HCT116 (cell line): ENCODE results near the gene PIP4K2A. TPM values are rescaled to one million over a fixed set of nuclear protein-coding genes. Genes with fewer than 3 reads are reported as not detected.

Source experiments
- ATAC-seq: fragments of 200-7000 bp; cut with Tn5 transposase; 2 replicates; pipeline ENCODE4 v1.9.1; 2020; ENCODE audit warnings: mild to moderate bottlenecking, moderate library complexity
- BruUV-seq: library from RNA; stranded (reverse); fragments of 400-500 nt; replicated peaks from 2 replicates; lab custom pipeline; 2021; lab: Mats Ljungman, UMichigan
- CTCF ChIA-PET: fragments of 300-600 bp; sonication (Branson Sonifier 250); formaldehyde crosslinking; loops from one replicate; lab custom pipeline; 2021; ENCODE audit warnings: antibody characterized with exemption; lab: Charles Lee
- POLR2A ChIA-PET: fragments of 300-600, 350-600 bp; sonication (Branson Sonifier 250); formaldehyde crosslinking; loops from one replicate; lab custom pipeline; 2021; ENCODE audit warnings: antibody characterized with exemption; lab: Charles Lee
- RAD21 ChIA-PET, 2 experiments: fragments of 300-600 bp; sonication (Branson Sonifier 250); formaldehyde crosslinking; loops; one replicate each; lab custom pipeline; 2023; ENCODE audit warnings: low total read pairs in 2 of 2; ENCODE audit not compliant: uncharacterized antibody in 2 of 2, unreplicated experiment in 2 of 2, low non-redundant PET in 1 of 2; lab: Charles Lee
- DNase-seq: peaks from one replicate; pipeline ENCODE4 v3.0.0-alpha.2; 2010; ENCODE audit warnings: low read depth, low spot score
- H2AFZ ChIP-seq: fragments of 200-600 bp; shearing (Covaris generic), sonication (generic); 2 replicates; pipeline ENCODE4 v1.6.1; 2017; ENCODE audit warnings: low read depth, mixed run types, mixed read lengths, antibody characterized with exemption, low read length; ENCODE audit not compliant: poor library complexity, severe bottlenecking
- H3K27ac ChIP-seq: 2 replicates; pipeline ENCODE4 v1.5.1; 2012; ENCODE audit warnings: low read depth, low read length
- H3K27me3 ChIP-seq: fragments of 200-600 bp; sonication (generic); 2 replicates; pipeline ENCODE4 v1.6.1; 2016; ENCODE audit warnings: mixed run types, low read length, mixed read lengths; ENCODE audit not compliant: insufficient read depth
- H3K36me3 ChIP-seq, 2 experiments: fragments of 200-500 bp in 1 of 2; fragments of 200-600 bp in 1 of 2; sonication (Bioruptor generic) in 1 of 2; sonication (generic) in 1 of 2; 2 replicates each; pipeline versions ENCODE4 v1.5.1 to v1.6.1; 2014 to 2016; ENCODE audit warnings: low read length in 2 of 2, inconsistent platforms in 1 of 2, mixed read lengths in 1 of 2, mixed run types in 1 of 2; ENCODE audit not compliant: insufficient read depth in 2 of 2, control insufficient read depth in 1 of 2
- H3K4me1 ChIP-seq, 2 experiments: fragments of 200-600 bp in 1 of 2; sonication (generic) in 1 of 2; 2 replicates each; pipeline versions ENCODE4 v1.5.1 to v1.6.1; 2012 to 2017; ENCODE audit warnings: low read length in 2 of 2, inconsistent platforms in 1 of 2, mild to moderate bottlenecking in 1 of 2, mixed read lengths in 1 of 2, mixed run types in 1 of 2, moderate library complexity in 1 of 2; ENCODE audit not compliant: insufficient read depth in 2 of 2, control insufficient read depth in 1 of 2
- H3K4me2 ChIP-seq: fragments of 200-600 bp; sonication (generic); 2 replicates; pipeline ENCODE4 v1.6.1; 2017; ENCODE audit warnings: mixed run types, low read length, mixed read lengths
- H3K4me3 ChIP-seq, 2 experiments: fragments of 200-600 bp in 1 of 2; sonication (generic) in 1 of 2; replicated peaks in 1 of 2; 2 replicates each; pipeline ENCODE4 v1.5.1; 2011 to 2016; ENCODE audit warnings: low read length in 2 of 2, control low read depth in 1 of 2, low read depth in 1 of 2, mild to moderate bottlenecking in 1 of 2, mixed read lengths in 1 of 2, mixed run types in 1 of 2
- H3K79me2 ChIP-seq: fragments of 200-600 bp; sonication (generic); 2 replicates; pipeline ENCODE4 v1.6.1; 2017; ENCODE audit warnings: mild to moderate bottlenecking, mixed run types, low read length, moderate library complexity, mixed read lengths; ENCODE audit not compliant: insufficient read depth
- H3K9ac ChIP-seq: fragments of 200-600 bp; sonication (generic); 2 replicates; pipeline ENCODE4 v1.6.1; 2016; ENCODE audit warnings: low read length, mixed read lengths
- H3K9me2 ChIP-seq: fragments of 200-600 bp; sonication (generic), shearing (Covaris generic); 2 replicates; pipeline ENCODE4 v1.6.1; 2017; ENCODE audit warnings: mixed run types, mild to moderate bottlenecking, moderate library complexity; ENCODE audit not compliant: insufficient read depth
- H3K9me3 ChIP-seq, 2 experiments: fragments of 200-500 bp in 1 of 2; fragments of 200-600 bp in 1 of 2; sonication (Bioruptor generic) in 1 of 2; sonication (generic) in 1 of 2; 2 replicates each; pipeline ENCODE4 v1.6.1; 2014 to 2017; ENCODE audit warnings: low read length in 2 of 2, mixed read lengths in 2 of 2, inconsistent platforms in 1 of 2, low read depth in 1 of 2, mild to moderate bottlenecking in 1 of 2, mixed run types in 1 of 2, moderate library complexity in 1 of 2; ENCODE audit not compliant: control insufficient read depth in 1 of 2, insufficient read depth in 1 of 2
- H4K20me1 ChIP-seq: fragments of 200-600 bp; sonication (generic), shearing (Covaris generic); 2 replicates; pipeline ENCODE4 v1.6.1; 2017; ENCODE audit warnings: mixed run types, mild to moderate bottlenecking, moderate library complexity; ENCODE audit not compliant: insufficient read depth
- CBX3 ChIP-seq: IDR thresholded peaks from 2 replicates; pipeline ENCODE4 v1.6.1; 2012; ENCODE audit warnings: low read depth
- CEBPB ChIP-seq: IDR thresholded peaks from 2 replicates; pipeline ENCODE4 v1.6.1; 2012; ENCODE audit warnings: low read depth
- EGR1 ChIP-seq: IDR thresholded peaks from 2 replicates; pipeline ENCODE4 v1.6.1; 2012; ENCODE audit warnings: low read depth
- ELF1 ChIP-seq: IDR thresholded peaks from 2 replicates; pipeline ENCODE4 v1.6.1; 2012; ENCODE audit warnings: low read depth, borderline replicate concordance
- EZH2 ChIP-seq: fragments of 200-600 bp; sonication (generic); IDR thresholded peaks from 2 replicates; pipeline ENCODE4 v1.6.1; 2017; ENCODE audit warnings: antibody characterized with exemption, mixed run types
- EZH2phosphoT487 ChIP-seq: fragments of 200-600 bp; IDR thresholded peaks from 2 replicates; pipeline ENCODE4 v1.6.1; 2018; ENCODE audit warnings: antibody characterized with exemption, borderline replicate concordance
- FOSL1 ChIP-seq: IDR thresholded peaks from 2 replicates; pipeline ENCODE4 v1.6.1; 2012; ENCODE audit warnings: low read depth
- JUND ChIP-seq: IDR thresholded peaks from 2 replicates; pipeline ENCODE4 v1.6.1; 2012
- RAD21 ChIP-seq: IDR thresholded peaks from 2 replicates; pipeline ENCODE4 v1.6.1; 2012; ENCODE audit warnings: low read depth, mild to moderate bottlenecking
- SIN3A ChIP-seq: IDR thresholded peaks from 2 replicates; pipeline ENCODE4 v1.6.1; 2012; ENCODE audit warnings: low read depth
- SP1 ChIP-seq: IDR thresholded peaks from 2 replicates; pipeline ENCODE4 v1.6.1; 2012; ENCODE audit warnings: low read depth
- SRF ChIP-seq: IDR thresholded peaks from 2 replicates; pipeline ENCODE4 v1.6.1; 2012; ENCODE audit warnings: low read depth
- TCF7L2 ChIP-seq: IDR thresholded peaks from 2 replicates; pipeline ENCODE4 v1.7.0; 2011; ENCODE audit warnings: borderline replicate concordance, inconsistent platforms; ENCODE audit not compliant: insufficient read depth, insufficient read length; ENCODE audit errors: extremely low read depth
- YY1 ChIP-seq: IDR thresholded peaks from 2 replicates; pipeline ENCODE4 v1.6.1; 2011; ENCODE audit warnings: low read length, low read depth, moderate library complexity, mild to moderate bottlenecking; ENCODE audit not compliant: insufficient replicate concordance; ENCODE audit errors: extremely low read depth
- ZFX ChIP-seq: fragments of 450-650 bp; IDR thresholded peaks from 2 replicates; pipeline ENCODE4 v1.6.1; 2017
- ZNF274 ChIP-seq: fragments of 200-500 bp; sonication (Bioruptor generic); IDR thresholded peaks from 2 replicates; pipeline ENCODE4 v1.6.1; 2014; ENCODE audit warnings: mild to moderate bottlenecking, low read depth, low read length, inconsistent platforms
- intact Hi-C: fragments of 100-400 bp; cut with micrococcal nuclease; formaldehyde crosslinking; loops from 2 replicates; pipeline ENCODE4 v1.10.0; 2022
- total RNA-seq: library from RNA; stranded (reverse); gene quantifications from one replicate; pipeline ENCODE4 v1.2.1, GENCODE V29; 2021; ENCODE audit not compliant: unreplicated experiment
- TF ChIP-seq, protein P1 (sequence below): IDR thresholded peaks from 2 replicates; pipeline ENCODE4 v1.6.1; 2011; ENCODE audit warnings: mild to moderate bottlenecking, low read length, moderate library complexity; ENCODE audit not compliant: insufficient replicate concordance; ENCODE audit errors: extremely low read depth
- TF ChIP-seq, protein P2 (sequence below): IDR thresholded peaks from 2 replicates; pipeline ENCODE4 v1.6.1; 2012

The PIP4K2A gene
- total RNA-seq, 1 experiment from 2014 or later, result 41.9 TPM

DNA sequence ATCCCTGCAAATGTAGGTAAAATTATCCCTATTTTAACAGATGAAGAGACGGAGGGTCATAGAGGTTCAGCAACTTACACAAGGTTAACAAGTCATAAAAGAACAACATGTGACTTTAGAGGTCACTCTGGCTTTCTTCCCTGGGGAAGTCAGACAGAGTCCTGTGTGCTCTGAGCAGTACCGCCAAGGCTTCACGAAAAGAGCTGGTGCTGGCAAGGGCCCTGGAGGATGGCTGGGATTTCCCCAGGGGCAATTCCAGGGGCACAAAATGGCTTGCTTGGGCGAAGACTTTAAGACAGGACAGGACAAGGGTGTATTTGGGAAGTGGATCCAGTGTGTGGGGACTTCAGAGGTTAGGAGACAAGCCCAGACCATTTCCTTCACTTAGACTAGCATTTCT lies 144.1 kb downstream of the PIP4K2A start:
- ChIA-PET RAD21 (no interaction called here), POLR2A (no interaction called here), CTCF (no interaction called here)
- no TSS peak for BruUV-seq
- DNase-seq (no peak), ATAC-seq (no peak)
- peaks cover 11 to 24% of the 10 kb centered on the region in 2 experiments; a peak in 2 of 4 replicates for H3K36me3 ChIP-seq
- peaks cover 18% of the 10 kb centered on the region for H3K79me2 ChIP-seq
- no peaks in the 10 kb centered on the region for H3K9me2 ChIP-seq
- no peak overlapping the region for H3K9ac ChIP-seq
- TF ChIP-seq SP1, result no peak
- TF ChIP-seq SIN3A, result no peak
- no peak for TF ChIP-seq JUND
- no peak for TF ChIP-seq FOSL1
- no peak for TF ChIP-seq ELF1
- no peak for TF ChIP-seq YY1
- no peak for TF ChIP-seq CBX3
- no peaks in the 10 kb centered on the region for H3K4me1 ChIP-seq
- H3K9me3 ChIP-seq, result no peaks in the 10 kb centered on the region
- H3K27ac ChIP-seq, result no peak overlapping the region
- H3K4me2 ChIP-seq, result no peak overlapping the region
- H4K20me1 ChIP-seq, result no peaks in the 10 kb centered on the region
- intact Hi-C loops, result no loop called here
- no peaks in the 10 kb centered on the region for H3K27me3 ChIP-seq
- H3K4me3 ChIP-seq, result no peak overlapping the region
- no peak overlapping the region for H2AFZ ChIP-seq

DNA sequence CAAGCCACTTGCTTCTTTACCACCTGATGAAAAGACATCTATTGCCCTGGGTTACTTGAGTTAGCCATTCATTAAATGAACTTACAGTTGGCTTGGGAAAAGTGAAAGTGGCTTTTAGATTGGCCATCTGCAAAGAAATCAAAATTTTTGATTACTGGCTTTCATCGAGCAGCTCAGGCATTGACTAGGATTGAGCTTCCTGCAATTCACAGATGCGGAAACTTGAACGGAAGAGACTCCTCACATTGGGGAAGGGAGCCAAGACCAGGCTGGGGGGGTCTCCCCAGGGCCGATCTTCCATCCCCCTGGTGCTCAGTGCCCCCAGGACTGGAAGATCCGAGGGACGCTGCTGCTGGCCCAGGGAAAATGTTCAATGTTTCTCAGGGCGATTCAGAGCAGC lies 145.4 kb downstream of the PIP4K2A start:
- Histone ChIP-seq H2AFZ (no peak overlapping the region), H3K9me3 (no peaks in the 10 kb centered on the region), H3K9ac (no peak overlapping the region), H3K36me3 (peaks cover 11 to 27% of the 10 kb centered on the region in 2 experiments; a peak in 2 of 4 replicates), H4K20me1 (no peaks in the 10 kb centered on the region), H3K4me2 (no peak overlapping the region), H3K79me2 (peaks cover 18% of the 10 kb centered on the region; the same call in 1 of the 2 replicates), H3K4me3 (no peak overlapping the region), H3K27me3 (no peaks in the 10 kb centered on the region), H3K4me1 (no peaks in the 10 kb centered on the region), H3K27ac (no peak overlapping the region), H3K9me2 (no peaks in the 10 kb centered on the region)
- ChIA-PET CTCF (no interaction called here), POLR2A (no interaction called here), RAD21 (no interaction called here)
- ATAC-seq, result no peak
- no peak for DNase-seq
- no TSS peak for BruUV-seq
- intact Hi-C loops, result no loop called here
- TF ChIP-seq, protein P1, sequence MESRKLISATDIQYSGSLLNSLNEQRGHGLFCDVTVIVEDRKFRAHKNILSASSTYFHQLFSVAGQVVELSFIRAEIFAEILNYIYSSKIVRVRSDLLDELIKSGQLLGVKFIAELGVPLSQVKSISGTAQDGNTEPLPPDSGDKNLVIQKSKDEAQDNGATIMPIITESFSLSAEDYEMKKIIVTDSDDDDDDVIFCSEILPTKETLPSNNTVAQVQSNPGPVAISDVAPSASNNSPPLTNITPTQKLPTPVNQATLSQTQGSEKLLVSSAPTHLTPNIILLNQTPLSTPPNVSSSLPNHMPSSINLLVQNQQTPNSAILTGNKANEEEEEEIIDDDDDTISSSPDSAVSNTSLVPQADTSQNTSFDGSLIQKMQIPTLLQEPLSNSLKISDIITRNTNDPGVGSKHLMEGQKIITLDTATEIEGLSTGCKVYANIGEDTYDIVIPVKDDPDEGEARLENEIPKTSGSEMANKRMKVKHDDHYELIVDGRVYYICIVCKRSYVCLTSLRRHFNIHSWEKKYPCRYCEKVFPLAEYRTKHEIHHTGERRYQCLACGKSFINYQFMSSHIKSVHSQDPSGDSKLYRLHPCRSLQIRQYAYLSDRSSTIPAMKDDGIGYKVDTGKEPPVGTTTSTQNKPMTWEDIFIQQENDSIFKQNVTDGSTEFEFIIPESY, result no peak
- TF ChIP-seq YY1, result no peak
- no peak for TF ChIP-seq TCF7L2
- no peak for TF ChIP-seq JUND
- TF ChIP-seq ZNF274, result no peak
- TF ChIP-seq SRF, result no peak
- no peak for TF ChIP-seq ZFX
- no peak for TF ChIP-seq CBX3
- TF ChIP-seq RAD21, result no peak
- TF ChIP-seq EZH2, result no peak
- no peak for TF ChIP-seq SIN3A
- TF ChIP-seq, protein P2, sequence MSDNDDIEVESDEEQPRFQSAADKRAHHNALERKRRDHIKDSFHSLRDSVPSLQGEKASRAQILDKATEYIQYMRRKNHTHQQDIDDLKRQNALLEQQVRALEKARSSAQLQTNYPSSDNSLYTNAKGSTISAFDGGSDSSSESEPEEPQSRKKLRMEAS, result no peak
- no peak for TF ChIP-seq FOSL1
- TF ChIP-seq EGR1, result no peak
- TF ChIP-seq CEBPB, result no peak
- TF ChIP-seq EZH2phosphoT487, result no peak
